Retina (tissue), 1 donor: Measurements from ENCODE around the gene SLC22A12.

Experiments
- DNase-seq: peaks from one replicate; pipeline ENCODE4 v3.0.0-alpha.2; 2016

The SLC22A12 gene

DNA sequence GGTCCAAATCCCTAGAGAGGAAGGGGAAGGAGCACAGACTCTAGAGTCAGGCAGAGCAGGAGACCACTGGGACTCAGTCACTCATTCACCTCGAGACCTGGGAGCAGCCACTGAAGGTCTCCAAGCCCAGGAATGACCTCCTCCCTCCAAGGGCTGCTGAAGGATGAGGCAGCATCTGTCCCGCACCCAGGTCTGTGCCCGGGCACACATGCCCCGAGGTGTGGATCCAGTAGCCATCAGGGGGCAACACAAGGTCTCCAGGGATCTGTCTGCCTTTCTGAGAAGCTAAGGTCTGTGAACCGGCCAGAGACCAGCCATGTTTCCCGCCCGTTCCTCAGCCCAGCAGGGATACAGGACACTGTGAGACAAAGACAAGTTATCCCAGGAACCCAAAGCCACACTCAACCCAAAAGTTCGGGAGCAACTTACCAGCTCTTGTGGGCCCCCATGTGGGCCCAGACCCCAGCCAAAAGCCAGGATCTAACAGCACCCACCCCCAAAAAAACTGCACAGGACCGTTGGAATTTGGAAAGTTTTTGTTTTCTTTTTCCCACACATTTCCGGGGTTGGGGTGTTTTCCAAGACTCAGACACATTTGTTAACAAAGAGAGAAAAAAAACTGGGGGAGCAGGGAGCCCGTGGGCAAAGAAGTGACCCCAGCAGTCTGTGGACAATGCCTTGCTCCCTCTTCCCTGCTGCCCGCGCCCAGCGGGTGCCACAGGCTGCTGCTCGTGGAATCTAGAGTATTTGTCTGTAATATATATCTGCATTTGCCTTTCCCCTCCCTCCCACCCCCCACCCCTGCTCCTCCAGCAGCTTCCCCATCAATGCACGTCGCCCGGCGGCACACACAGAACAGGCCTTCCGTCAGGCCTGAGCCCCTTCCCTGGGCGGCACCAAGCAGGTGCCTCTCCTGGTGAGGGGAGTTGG, 14.9 kb downstream of the SLC22A12 start:
- no peak for DNase-seq

GRCh38 chr11:64606796-64607380, 15.9 kb downstream of the SLC22A12 start:
- DNase-seq = no peak

DNA sequence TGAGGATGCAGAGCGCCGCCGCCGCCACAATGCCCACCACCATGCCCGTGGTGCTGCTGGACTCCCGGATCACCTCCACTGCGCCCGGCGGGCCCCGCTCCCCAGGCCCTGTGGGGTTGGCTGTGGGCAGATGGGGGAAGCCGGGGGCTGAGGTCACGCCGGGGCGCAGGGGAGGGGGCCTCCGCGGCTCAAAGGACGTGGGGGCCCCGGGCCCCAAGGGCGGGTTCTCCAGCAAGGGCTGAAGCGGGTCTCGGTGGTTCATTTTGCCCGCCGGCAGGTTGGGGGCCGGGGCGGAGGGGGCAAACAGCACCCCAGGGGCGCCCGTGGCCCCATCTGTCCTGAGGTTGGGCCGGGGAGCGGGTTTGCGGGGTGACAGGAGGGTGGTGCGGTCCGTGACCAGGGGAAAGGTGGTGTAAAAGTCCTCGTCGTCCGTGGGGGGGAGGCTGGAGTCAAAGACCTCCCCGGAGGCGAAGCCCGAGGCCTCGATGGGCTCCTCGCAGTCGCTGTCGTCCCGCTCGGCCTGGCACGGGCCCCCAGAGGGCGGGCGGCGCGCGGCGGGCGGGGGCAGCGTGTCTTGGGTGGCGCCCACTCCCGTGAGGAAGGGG, 16.5 kb downstream of the SLC22A12 start:
- no peak for DNase-seq

DNA sequence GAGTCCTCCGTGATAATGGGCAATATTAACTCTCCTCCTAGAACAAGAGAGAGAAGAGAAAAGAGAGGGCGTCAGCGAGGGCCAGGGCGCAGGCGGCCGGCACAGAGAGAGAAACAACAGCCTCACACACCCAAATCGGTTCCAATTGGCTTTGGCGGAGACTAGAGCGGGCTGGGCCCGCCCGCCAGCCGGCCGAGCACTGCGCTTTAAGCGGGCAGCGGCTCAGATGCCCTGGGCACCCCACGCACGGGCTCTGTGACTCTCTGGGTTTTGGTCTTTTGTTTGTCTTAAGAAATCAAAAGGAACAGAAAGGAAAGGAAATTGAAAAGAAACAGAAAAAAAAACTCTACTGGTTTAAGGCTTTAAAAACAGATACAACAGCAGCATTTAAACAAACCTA, 17.0 kb downstream of the SLC22A12 start:
- DNase-seq = no peak

- no peak for DNase-seq
Measured at GRCh38 chr11:64608636-64609035, 17.6 kb downstream of the SLC22A12 start.

DNA sequence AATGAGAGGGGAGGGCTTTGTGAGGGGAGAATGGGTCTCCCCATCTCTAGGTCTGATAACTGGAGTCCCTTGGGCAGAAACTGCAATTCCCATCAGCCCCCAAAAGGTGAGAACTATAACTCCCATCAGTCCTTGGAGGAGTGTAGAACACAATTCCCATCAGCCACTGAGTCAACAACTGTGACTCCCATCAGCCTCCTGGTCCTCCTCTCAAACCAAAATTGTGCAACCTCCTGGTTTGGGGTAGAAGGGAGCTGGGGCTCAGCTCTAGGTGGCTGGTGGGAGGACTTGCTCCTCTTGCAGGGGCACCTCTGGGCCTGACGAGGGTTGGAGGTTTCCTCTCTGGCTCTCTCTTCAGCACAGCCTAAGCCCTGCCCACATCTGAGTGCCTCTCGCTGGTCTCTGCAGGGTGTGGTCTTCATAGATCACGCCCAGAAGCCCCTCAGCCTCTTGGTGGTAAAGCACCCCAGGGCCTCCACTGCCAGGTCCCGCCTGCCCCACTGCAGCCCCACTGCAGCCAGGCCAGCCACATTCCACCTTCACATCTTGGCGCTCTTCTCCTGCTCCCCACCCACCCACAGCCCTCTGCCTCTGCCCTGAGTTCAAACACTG, 18.5 kb downstream of the SLC22A12 start:
- DNase-seq = no peak

DNA sequence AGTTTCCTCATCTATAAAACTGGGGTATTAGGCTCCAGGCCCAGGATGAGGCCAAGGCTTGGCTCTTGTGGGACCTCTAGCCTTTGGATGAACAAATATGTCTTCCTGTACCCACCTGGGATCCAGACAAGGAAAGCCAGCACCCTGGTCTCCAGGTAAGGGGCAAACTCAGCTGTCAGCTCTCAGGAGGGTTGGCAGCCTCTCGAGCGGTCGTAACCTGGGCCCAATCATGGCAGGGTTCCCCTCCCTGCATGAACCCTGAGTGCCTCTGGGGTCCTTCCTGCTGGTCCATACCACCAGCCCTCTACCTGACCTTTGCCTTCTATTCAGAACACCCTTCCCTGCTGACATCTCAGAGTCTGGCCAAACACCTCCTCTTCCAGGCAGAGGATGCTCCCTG, 19.6 kb downstream of the SLC22A12 start:
- no peak for DNase-seq

- DNase-seq = no peak
Measured at GRCh38 chr11:64611176-64611575, 20.2 kb downstream of the SLC22A12 start.

DNA sequence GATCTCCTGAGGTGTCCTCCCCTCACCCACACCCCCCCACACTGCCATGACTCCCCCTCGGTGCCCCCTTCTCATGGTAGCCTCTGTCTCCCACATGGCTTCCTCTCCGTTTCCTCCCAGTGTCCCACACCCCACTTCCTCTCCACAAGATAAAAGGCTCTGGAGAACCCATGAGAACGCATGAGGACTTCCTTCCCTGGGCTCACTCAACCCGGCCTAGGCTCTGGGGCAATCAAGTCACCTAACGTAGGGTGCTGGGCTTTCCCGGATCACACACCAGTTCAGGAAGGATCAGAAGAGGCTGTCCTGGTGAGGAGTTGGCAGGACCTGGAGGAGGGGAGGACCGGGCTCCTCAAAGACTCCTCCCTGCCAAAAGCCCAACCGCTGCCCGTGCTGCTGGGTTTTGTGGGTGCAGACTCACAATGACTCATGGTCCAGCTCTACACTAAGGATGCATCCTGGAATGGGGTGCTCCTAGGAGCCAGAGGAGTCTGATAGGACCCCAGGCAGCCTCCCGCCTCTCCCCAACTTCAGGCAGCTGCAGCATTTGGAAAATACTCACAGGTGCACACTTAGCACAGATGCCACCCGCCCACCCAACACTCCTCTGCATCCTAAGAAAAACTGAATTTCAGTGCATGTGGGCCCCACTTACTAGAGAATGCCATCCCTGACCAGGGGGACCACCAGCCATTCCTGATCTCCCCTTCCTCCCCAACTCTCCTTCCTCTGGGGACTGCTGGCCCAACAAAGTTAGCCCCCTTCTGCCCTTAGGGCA, 21.0 kb downstream of the SLC22A12 start:
- no peak for DNase-seq

GRCh38 chr11:64613648-64614047, 22.6 kb downstream of the SLC22A12 start:
- DNase-seq = no peak

DNA sequence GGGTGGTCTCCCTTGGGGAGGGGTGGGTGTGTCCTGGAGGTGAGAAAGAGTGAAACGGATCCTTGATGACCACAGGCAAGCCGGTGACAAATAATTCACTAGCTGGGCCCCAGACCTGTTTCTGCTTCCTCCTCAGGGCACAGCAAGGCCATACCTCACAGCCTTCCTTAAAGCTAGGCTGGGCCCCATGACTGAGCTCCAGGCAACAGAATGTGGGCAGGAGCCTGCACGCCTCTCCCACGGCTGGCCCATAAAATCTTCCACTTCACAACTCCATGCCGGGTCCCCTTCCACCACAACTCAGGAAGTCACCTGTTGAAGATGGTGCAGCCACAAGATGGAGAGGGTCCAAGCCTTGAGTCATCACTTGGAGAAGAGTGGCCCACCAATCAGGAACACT, 23.9 kb downstream of the SLC22A12 start:
- no peak for DNase-seq

DNA sequence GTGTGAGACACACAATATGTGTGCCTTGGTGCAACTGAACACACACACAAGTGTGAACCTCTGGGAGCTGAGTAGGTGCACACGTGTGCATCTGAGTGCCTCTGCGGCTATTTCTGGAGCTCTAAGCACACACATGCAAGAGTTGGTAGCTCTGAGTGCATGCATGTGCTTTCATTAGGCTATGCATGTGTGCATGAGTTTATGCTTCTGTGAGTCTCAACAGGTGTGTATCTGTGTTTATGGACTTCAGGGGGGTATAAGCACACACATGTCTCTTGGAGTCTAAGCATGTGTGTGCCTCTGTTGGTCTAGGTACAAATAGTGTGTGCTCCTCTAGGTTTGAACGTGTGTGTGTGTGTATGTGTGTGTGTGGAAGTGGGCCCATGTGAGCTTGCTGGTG, 25.8 kb downstream of the SLC22A12 start:
- no peak for DNase-seq

DNA sequence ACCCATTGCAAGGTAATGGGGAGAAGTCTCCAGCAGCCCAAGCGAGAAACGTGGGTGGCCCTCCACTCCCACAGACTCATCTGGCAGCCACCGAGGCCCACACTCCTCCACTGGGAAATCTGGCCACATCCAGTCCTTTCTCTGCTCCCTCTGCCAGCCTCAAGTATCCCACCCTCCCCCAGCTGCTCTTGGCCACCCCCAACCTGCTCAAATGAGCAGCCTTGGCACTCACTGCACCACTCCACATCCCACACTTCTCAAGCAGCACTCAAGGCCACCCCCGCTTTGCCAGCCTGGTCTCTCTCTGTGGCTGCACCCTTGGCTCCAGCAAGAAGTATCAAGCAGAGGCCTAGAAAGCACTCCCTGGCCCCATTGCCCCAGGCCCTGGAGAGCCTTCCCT, 28.2 kb downstream of the SLC22A12 start:
- DNase-seq = no peak

GRCh38 chr11:64619811-64620380, 28.9 kb downstream of the SLC22A12 start:
- peak; percentile 77 for DNase-seq

DNA sequence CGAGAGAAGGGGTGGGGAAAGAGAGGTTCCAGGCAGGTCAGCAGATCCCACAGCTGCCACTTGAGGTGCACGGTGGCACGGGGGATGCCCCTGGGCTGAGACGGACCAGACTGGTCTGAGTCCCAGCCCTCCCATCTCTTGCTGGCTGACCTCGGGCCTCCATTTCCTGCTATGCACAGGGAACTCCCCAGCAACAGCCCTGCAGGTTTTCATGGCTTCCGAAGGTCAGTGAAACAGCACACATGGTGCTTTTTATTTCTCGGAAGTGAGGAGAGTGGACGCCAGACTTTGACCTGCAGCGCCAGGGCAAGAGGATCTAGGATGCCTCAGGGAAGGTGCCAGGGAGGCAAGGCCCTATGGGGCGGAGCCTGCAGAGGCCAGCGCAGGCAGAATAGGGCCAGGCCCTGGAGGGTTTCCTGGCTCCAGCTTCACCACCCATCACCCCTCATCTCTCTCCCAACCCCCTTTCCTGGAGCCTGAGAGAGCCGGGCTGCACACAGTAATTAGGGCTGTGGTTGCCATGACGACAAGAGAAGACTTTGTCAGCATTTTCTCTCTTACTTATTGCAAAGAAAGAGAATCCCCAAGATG, 29.5 kb downstream of the SLC22A12 start:
- DNase-seq = peak; percentile 76

DNA sequence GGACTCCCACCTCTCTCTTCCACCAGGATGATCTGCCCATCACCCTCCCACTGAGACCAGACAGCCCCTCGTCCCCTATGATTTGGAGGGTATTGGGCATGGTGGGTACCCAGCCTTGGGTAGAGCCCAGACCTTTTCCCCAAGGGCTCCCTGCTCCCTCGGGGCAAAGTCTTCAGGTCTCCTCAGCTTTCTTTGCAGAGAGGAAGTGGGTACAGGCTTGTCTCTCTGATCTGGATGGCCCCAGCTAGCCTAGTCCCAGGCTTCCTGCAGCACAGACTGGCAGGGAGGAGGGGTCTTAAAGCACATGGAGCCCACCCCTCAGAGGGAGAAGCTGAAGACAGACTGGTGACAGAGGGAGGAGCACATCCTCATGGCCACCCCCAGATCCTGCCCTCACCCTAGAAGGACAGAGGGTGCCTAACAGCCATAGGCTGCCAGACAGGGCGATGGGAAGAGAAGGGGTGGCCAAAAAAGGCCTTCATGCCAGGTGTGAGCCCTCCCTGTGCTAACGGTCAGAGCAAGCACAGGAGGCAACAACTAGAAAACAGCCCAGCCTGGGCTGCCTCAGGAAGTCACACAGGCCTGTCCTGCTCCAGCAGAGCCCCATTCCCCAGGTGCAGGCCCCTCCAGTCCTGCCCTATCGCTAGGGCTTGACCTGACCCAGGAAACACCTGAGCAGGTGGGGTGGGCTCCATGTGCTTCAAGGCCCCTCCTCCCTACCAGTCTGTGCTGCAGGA, 30.4 kb downstream of the SLC22A12 start:
- no peak for DNase-seq

- no peak for DNase-seq
Measured at GRCh38 chr11:64622681-64623080, 31.7 kb downstream of the SLC22A12 start.

- no peak for DNase-seq
Measured at GRCh38 chr11:64624883-64625481, 34.0 kb downstream of the SLC22A12 start.

- no peak for DNase-seq
Measured at GRCh38 chr11:64626637-64627036, 35.6 kb downstream of the SLC22A12 start.

DNA sequence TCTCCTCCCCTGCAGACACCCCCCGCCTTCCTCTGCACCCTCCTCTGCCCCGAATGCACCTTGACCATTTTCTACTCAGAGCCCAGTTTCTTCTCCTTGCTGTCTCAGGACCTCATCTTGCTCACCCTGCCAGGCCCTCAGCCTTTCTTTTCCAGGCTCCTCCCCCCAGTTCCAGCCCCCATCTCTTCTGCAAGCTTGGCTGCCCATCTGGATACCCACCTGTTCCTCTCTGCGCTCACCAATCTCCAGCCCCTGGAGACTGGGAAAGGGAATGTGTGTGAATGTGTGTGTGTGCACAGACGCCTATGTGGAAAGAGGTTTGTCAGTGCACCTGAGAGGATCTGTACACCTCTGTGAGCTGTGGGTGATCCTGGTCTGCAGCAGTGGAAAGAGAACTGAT, 36.4 kb downstream of the SLC22A12 start:
- no peak for DNase-seq

DNA sequence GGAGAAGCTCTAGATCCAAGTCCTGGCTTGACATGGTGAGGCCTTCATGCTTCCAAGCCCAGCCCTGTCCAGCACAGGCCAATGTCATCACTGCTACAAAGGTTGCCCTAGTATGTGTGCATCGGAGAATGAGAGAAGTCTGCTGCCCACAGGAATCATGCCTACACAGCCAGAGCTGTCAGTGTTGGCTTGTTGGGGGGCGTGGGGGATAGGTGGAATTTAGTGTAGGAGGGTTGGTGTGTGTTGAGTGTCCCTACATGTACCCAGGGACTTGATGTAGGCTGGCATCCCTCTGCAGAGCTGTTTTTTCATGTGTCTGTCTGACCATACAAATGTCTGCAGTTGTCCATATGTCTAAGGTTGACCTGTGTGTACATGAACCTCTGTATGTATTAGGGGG, 37.6 kb downstream of the SLC22A12 start:
- no peak for DNase-seq
